ENCODE results near the gene GPC6.

The GPC6 gene

DNA sequence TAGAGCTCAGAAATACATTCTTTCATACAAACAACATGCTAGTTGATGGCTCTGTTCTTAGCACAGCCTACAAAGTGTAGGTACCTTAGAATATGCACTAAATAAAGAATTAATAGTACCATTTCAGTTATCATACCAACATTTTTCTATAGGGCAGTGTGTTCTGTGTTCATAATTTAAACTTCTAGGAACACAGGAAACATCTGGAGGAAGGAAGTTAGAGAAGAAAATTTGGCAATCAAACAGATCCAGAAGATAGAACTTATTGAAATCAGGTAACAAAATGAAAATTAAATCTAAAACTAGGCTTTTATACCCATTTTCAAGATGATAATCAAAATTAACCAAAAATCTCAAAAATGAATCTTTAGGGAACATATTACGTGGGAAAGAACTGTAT lies 725.3 kb downstream of the GPC6 start:
- no peak for DNase-seq

DNA sequence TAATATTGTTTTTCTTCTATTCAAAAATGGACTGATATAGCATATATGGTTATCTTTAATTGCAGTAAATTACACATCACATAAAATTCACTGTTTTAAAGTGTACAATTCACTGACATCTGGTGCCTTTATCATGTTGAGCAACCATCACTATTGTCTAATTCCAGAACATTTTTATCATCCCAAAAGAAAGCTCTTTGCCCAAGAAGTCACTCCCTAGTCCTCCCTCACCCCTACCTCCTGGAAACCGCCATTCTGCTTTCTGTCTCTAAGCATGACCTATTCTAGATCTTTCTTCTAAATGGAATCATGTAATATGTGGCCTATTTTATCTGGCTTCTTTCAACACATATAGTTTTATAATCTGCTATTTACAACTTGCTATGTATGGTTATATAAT lies 727.2 kb downstream of the GPC6 start:
- DNase-seq: no peak

DNA sequence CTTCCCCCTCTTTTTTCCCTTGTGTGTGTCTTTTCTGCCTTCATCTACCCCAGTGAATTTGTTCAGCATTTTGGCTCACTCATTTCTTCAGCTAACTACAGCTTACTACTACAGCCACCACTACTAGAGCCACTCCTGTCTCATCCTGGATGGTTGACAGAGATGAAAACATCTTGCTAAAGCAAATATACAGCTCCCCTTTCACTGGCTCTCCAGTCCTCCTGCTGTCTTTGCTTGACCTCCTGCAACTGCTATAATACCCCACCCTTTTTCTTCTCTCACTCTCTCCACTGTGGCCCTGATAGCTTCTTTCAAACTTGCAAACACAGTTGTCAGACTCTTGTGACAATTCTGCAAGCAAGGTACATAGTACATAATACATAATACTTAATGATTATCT lies 729.3 kb downstream of the GPC6 start:
- DNase-seq: no peak

DNA sequence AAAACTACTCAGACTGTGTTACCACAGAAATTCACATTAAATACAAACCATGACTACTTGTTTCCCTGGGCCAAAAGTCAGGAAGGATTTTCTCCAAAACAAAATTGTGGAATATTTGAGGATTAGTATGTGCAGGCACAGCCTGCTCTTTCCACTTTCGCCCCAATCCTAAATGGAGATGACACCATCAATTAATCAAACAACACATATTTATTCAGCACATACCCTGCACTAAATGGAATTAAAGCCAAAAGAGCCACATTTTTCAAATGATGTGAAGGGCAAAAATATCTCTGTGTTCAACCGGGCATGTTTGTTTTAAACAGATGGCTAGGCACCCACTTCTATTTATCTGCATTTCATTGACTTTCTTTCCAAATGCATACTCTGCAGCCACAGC lies 729.8 kb downstream of the GPC6 start:
- DNase-seq: no peak

DNA sequence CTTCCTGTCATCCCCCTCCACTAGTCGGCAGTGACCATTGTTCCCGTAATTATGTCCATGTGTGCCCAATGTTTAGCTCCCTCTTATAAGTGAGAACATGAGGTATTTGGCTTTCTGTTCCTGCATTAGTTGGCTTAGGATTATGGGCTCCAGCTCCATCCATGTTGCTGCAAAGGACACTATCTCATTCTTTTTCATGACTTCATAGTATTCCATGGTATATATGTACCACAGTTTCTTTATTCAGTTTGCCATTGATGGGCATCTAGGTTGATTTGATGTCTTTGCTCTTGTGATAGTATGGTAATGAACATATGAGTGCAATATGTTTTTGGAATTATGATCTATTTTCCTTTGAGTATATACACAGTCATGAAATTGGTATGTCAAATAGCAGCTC lies 730.8 kb downstream of the GPC6 start:
- no peak for DNase-seq

DNA sequence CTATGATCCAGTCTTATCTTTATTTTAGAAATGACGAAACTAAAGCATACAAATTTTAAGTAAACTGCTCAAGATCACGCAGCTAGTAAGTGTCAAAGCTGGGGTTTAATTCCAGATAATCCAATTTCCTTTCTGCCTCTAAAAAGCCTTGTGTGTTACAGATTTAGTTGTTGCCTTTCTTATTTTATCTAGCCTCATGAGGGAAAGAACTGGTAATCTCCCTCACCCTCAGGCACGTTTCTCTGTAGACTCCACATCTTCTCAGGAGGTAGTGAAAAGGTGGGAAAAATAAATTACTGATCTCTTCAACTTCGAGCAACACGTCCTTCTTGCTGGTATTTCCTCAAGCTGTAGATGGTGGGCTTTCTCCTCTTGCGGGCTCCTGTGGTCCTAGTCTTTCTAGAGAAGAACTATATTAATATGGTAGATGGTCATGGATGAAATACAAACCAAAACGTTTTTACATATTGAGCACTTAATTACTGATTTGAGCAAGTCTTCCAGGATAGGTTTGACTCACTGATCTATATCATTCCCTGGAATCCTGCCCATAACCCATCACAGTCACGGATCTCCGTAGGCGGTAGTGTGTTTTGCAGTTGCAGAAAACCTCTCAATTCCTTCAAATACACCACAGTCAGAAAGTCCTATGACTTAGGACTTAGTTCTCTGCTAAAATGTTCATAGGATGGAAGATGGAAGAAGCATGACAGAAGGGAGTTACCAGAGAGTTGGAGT lies 733.4 kb downstream of the GPC6 start:
- no peak for DNase-seq

DNA sequence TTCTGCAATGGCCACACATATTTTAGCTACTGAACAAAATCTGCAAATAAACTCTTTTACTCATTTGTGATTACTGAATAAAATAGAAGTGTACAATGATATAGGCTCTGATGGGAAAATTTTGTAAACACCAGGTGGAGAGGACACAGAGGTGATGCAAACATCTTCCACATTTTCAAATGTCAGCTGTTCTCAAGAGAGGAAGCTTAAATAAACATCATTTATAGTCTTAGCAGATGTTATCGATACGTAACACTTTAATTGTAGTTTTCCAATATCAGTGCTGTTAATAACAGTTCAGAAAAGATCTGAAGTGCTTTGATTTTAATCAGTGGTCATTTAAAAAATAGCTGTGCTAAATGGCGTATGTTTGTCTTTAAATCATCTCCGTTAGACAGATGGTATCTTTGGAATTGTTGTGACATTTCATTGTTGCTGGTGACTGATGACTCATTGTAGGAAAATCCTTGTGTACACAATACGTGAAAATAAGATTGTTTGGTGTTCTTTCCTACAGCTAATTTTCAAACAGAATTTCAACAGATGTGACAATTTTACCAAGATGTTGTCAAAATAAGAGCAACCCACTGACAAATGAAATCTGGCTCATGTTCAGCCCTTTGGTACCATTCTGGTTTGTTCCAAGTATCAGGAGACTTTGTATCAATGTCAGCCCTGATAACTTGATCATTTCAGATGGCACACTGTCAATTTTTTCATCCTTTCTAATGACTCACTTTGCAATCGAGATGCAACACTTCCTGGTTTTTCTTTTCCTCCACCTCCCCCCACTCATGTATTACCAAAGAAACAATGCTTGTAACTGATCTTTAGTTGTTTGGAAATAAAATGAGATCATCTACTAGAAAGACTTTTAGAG lies 736.9 kb downstream of the GPC6 start:
- no peak for DNase-seq

DNA sequence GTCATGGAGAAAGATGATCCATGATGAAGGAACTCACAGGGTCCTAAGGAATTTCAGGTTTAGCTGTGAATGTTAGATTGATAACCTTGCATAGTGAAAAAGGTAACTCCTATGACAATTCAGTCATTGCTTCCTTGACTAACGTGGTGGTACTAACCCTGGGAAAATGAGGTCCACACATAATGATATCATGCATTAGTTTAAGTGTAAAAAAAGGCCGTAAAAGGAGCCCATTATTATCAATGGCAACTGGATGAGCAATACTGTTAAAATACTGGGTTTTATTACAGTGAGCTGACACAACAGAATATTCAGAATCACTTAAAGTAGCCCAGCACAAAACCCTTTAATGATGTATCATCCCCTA lies 737.5 kb downstream of the GPC6 start:
- DNase-seq: no peak

DNA sequence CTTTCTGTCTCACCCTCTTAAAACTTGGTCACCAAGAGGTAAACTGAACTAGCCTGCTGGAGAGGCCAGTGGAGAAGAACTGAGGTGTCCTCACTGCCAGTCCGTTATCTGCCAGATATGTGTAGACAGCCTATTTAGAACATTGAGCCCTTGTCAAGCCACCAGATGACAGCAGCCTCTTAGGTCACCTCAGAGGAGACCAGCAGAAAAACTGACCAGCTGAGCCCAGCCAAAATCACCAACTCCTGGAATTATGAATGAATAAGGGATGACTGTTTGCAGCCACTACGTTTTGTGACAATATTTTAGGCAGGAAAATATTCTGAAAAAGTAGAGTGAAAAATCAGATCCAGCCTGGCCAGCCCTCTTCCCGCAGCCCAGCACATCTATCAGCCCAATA lies 739.0 kb downstream of the GPC6 start:
- no peak for DNase-seq

DNA sequence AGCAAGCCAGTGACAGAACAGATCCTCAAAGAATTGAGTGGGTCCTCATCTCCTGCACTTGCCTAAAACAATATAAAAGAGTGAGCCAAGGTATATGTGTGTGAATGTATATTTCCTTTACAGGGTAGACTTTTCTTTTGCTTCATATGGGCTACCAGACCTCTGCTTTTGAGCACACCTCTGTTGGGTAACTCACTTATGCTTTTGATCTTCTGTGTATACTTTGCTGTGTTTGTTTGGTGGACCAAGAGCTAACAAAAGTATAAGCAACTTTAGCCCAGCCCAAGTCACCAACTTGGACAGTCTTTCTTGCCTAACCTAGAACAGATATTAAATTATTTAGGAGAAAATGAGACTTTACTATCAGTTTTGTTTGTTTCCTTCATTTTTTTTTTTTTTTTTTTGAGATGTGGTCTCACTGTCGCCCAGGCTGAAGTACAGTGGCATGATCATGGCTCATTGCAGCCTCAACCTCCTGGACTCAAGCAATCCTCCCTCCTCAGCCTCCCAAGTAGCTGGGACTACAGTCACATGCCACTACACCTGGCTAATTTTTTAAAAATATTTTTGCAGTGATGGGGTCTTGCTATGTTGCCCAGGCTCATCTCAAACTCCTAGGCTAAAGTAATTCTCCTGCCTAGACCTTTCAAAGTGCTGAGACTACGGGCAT lies 739.8 kb downstream of the GPC6 start:
- no peak for DNase-seq

DNA sequence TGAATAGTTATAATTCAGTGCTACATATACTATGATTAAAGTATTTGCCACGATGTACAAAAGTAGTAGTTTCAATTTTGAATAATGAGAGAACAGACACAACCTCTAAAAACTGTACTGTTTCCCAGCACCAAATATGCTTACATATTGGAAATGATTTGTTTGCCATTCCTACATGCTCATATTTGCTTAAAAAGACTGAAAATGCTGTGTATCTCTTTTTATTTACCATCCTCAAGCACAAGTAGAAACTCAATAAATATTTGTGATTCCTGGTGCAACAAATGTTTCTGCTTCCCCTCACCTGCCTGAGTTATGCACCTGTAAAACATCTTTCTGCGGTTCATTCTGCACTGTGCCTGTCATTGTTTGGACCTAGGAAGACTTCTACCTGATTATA lies 740.7 kb downstream of the GPC6 start:
- no peak for DNase-seq

DNA sequence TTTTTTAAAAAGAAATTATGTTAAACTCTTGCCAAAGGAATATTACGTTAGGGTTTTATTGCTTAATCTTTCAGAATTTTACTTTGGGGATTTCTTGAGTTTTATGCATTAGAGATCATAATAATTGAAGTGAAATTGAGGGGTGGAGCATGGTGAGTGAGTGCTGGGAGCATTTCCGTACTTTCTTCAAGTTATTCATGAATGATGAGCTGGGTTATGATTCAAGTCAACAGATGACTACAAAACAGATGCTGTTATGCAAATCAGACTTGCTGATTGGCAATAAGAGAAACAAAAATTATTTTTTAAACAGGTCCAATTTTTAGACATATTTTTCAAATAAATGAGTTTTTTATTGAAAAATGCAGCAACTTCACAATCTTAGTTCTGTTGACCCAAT lies 748.6 kb downstream of the GPC6 start:
- DNase-seq: no peak

DNA sequence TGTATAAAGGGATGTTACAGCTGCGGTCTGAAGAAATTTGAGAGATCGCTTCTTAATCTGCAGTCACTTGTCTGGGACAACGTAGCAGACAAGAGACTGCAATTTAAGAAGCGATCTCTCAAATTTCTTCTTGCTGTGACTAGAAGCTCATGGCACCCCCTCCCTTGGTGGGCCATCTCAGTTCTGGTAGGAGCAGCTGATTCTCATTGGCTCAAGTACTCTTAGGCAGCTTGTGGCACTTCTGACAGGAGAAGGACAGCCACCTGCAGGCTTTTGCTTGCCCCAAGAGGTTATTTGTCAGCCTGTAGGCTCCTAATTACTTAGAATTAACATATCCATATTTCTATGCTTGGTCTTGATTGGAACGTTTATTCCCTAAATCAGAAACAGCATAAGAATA lies 749.9 kb downstream of the GPC6 start:
- no peak for DNase-seq

DNA sequence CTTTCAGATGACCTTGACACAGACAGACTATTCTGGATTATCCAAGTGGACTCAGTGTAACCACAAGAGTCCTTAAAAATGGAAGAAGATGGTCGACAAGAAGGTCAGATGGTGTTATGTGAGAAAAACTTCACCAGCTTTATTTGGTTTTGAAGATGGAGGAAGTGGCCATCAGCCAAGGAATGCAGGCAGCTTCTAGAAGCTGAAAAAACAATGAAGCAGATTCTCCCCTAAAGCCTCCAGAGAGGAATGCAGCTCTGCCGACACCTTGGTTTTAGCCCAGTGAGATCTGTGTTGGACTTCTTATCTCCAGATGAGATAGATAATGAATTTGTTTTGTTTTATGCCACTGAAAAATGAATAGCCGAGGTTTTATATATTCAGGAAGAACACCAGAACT lies 751.4 kb downstream of the GPC6 start:
- no peak for DNase-seq

DNA sequence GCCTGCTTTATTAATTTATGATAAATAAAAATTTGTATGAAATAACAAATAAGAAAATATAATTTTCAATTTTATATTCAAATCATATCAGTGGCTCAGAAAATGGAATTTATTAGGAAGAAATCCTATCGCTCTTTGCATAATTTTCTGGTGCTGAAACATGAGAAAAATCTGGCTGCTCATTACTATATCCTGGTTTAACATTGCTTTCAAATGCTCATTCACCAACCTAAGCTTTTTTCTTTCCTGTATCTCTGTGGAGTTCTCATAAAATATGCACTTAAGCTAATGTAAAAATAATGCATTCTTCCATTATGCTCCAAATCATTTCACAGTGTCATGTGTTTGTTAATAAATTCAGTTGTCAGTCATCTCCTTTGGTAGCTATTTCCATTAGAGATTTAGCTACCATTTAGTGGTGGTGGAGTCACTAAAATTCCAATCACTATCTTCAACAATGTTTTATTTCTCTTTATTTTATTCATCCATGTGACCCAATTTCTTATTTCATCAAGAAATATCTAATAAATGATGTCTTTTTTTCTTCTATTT lies 754.9 kb downstream of the GPC6 start:
- no peak for DNase-seq

DNA sequence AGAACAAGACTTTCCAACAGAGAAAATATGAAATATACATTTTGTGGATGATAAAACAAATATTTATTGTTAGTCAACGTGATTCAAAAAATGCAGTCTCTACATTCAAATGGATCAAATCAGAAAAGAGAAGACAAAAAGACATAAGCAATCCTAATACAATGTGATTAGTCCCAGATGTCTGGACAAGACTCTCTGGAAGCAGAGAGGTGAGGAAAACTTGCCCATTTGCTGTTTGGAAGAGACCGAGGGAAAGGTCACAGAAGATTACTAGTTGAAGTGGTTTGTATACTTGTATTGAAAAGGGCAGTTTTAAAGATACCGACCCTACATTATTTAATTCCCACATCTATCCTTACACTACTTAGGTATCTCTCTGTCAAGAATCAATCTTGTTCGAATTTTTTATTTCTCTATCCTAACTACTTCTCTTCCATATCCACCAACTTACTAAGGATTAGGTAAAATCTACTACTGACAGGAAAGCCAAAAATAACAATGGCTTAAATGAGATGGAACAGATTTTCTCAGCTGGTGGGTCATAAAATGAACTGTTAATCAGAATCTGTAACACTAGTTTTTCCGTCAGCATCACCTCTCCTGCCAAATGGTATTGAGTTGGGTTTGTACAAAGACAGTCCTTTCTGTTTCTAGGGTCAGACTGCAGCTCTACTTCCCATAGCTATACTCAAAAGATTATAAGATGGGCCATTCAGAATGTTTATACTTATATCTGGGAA lies 755.7 kb downstream of the GPC6 start:
- no peak for DNase-seq

DNA sequence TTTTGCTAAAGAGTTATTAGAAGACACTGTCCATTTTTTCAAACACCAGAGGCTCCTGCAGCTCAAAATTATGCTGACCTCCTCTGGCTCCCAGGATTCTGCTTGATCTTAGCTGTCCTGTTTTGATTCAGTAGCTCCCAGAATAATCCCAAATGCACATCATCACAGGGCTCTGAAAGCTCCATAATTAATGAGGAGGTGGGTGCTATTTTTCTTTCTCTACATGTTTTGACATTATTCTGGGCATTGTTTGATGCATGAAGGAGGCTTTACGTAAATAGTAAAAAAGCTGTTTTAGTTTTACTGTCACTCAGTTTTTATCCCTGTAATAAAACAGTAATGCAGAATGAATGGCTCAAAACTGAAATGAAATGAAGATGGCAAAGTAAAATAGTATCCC lies 757.4 kb downstream of the GPC6 start:
- no peak for DNase-seq

DNA sequence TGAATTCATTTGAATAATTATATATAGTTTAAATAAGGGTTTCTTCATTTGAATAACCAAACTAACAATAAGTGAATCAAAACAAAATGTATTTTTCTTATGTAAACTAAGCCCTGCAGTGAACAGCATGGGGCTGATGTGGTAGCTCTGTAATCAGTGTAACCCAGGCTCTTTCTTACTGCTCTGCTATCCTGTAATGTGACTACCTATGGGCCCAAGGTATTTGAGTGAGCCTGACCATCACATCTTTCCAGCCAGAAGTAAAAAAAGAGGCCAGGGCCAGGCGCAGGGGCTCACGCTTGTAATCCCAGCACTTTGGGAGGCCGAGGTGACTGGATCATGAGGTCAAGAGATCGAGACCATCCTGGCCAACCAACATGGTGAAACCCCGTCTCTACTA lies 758.3 kb downstream of the GPC6 start:
- DNase-seq: no peak

DNA sequence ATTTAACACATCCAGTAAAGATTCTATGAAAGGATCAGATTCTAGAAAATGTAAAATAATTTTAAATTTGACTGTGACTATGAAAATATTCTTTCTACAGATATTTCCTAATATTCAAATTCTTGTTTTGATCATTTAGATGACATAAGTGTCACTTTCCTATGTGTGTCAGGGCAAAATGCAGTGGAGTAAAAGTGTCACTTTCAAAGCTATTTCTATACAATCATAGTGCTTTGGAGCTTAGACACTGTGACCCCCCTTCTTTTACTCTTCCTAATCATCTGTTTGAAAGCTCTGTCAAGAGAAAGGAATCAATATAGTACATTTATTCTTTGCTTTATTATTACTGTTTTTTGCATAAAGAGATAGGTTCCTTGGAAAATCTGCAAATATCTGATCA lies 760.9 kb downstream of the GPC6 start:
- no peak for DNase-seq

DNA sequence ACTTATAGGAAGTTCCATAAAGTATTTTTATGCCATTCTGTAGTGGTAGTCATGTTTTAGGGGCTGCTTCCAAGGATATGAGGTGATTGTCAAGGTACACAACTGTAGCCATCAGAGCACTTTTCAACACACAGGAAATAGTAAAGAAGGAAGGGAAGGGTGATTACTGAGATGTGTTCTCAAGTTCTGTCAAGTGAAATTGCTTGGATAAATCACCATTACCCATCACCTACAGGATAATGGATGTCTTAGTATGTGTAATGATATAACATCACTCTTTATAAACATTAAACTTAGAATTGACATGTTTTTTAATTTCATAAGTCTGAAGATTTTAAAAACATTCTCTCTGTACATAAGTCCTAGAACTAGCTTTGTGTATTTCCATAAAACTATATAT lies 765.0 kb downstream of the GPC6 start:
- no peak for DNase-seq

DNA sequence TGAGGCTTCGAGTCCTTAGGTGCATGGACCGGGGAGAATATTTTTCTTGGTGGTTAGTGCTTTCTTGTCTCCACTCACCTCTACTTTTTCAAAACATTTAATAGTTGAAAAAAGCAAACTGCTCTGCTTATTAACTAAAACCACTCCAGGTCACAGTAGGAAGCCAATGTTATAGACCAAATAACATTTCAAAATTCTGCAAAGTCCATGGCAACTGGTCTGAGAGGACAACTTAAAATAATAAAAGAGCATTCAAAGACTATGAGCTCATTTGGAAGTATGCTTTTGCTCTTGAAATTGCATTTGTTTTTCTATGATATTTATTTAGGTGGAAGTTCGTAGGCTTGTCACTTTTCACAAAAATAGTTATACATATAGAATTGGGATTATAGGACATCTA lies 769.9 kb downstream of the GPC6 start:
- no peak for DNase-seq

DNA sequence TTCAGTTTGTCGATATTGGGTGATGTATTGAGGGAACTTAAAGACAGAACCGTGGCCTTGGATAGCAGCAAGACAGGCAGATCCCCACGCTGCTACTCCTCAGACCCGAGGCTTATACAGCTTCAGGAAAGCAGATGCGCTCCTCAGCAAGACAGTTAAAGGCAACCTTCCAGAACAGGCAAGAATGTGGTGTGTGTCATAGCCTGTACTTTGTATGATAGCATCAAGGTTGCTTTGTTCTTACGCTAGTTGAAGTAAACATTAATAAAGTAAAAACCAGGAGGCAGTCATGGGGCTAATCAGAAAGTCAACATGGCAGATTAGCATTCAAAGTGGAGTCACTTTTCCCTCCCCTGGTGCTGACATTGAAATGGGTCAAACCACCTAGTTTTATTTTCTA lies 779.7 kb downstream of the GPC6 start:
- no peak for DNase-seq

DNA sequence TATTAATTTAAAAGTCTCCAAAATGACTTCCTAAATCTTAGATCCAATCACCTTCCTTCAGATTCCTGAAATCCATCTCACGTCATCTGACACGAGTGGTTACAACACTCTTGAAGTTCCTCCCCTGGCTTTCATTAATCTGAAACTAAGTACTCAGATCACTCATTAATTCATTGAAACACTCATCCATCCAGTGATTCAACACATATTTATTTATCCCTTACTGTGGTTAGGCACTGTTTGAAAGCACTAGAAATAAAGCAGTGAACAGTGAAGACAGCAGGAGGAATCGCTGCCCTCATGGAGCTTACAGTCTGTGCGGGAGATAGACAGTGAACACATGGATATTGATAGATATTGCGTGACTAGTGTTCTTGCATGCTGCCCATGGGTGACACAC lies 780.5 kb downstream of the GPC6 start:
- no peak for DNase-seq

Measured in activated CD4-positive, alpha-beta T cell treated with anti-CD3 and anti-CD28 coated beads, Interleukin-2, Interleukin-6, amounts not matched to agents 100 ng/mL and 50 ng/mL, durations not matched to agents 16 hours and 8 hours (primary cell).